Measurements from ENCODE around the gene C19orf47.

C19orf47 gene

GRCh38 chr19:40360020-40360707 is 12.0 kb upstream of the C19orf47 start:
- no peak overlapping the region for H3K4me3 ChIP-seq (ENCODE audit: low read depth, low read length)
- TF ChIP-seq CTCF (IDR thresholded peaks at IDR 0.05; ENCODE audit: low read depth, low read length), result no peak
- in situ Hi-C loops (cut with HindIII; ENCODE audit: low sequenced_read_pairs), result no loop called here
- no peak for DNase-seq (ENCODE audit: low read depth, low spot score)

- H3K4me3 ChIP-seq (ENCODE audit: low read depth, low read length), result no peak overlapping the region
- no peak for DNase-seq (ENCODE audit: low read depth, low spot score)
- TF ChIP-seq CTCF (IDR thresholded peaks at IDR 0.05; ENCODE audit: low read depth, low read length), result no peak
- in situ Hi-C loops (cut with HindIII; ENCODE audit: low sequenced_read_pairs), result no loop called here
Observed at GRCh38 chr19:40358773-40359172, 10.6 kb upstream of the C19orf47 start.

GRCh38 chr19:40357640-40358039 is 9.4 kb upstream of the C19orf47 start:
- no peak overlapping the region for H3K4me3 ChIP-seq (ENCODE audit: low read depth, low read length)
- in situ Hi-C loops (cut with HindIII; ENCODE audit: low sequenced_read_pairs), result no loop called here
- no peak for DNase-seq (ENCODE audit: low read depth, low spot score)
- TF ChIP-seq CTCF (IDR thresholded peaks at IDR 0.05; ENCODE audit: low read depth, low read length), result no peak

- in situ Hi-C loops (cut with HindIII; ENCODE audit: low sequenced_read_pairs), result no loop called here
- no peak for TF ChIP-seq CTCF (IDR thresholded peaks at IDR 0.05; ENCODE audit: low read depth, low read length)
- H3K4me3 ChIP-seq (ENCODE audit: low read depth, low read length), result no peak overlapping the region
- DNase-seq (ENCODE audit: low read depth, low spot score), result peak; percentile 55
Observed at GRCh38 chr19:40356681-40357595, 8.7 kb upstream of the C19orf47 start.

GRCh38 chr19:40355975-40356680 is 7.9 kb upstream of the C19orf47 start:
- no peak for DNase-seq (ENCODE audit: low read depth, low spot score)
- in situ Hi-C loops (cut with HindIII; ENCODE audit: low sequenced_read_pairs), result no loop called here
- TF ChIP-seq CTCF (IDR thresholded peaks at IDR 0.05; ENCODE audit: low read depth, low read length), result no peak
- H3K4me3 ChIP-seq (ENCODE audit: low read depth, low read length), result no peak overlapping the region

GRCh38 chr19:40348961-40349507 is 837 bp upstream of the C19orf47 start:
- TF ChIP-seq CTCF (IDR thresholded peaks at IDR 0.05; ENCODE audit: low read depth, low read length), result no peak
- peak; percentile 54 for DNase-seq (ENCODE audit: low read depth, low spot score)
- peak overlapping the region; percentile 88 for H3K4me3 ChIP-seq (ENCODE audit: low read depth, low read length)
- in situ Hi-C loops (cut with HindIII; ENCODE audit: low sequenced_read_pairs), result no loop called here
